ENCODE measurements around the gene CKS1B. TPM values are rescaled to one million over a fixed set of nuclear protein-coding genes. Genes with fewer than 3 reads are reported as not detected.

CKS1B gene
- total and polyA plus RNA-seq, 9 of the 15 experiments (the other 6 are each of a cell fraction or from before 2014, with no cell fraction given): 215 to 1,103 (median 460) TPM

- TF ChIP-seq ZNF449 (CRISPR knock-in tag; IDR thresholded peaks at IDR 0.05): no peak
- no peak for TF ChIP-seq ZNF79 (CRISPR knock-in tag; IDR thresholded peaks at IDR 0.05; ENCODE audit: low read depth)
- TF ChIP-seq CHD7 (IDR thresholded peaks at IDR 0.05; ENCODE audit: low read depth, low read length): no peak
- no peak for TF ChIP-seq CBX8 (IDR thresholded peaks at IDR 0.05; ENCODE audit: borderline replicate concordance, extremely low read depth, low read depth, low read length, poor library complexity, severe bottlenecking)
Measured at GRCh38 chr1:155017041-155017945, 42.8 kb downstream of the CKS1B start (continued).
